GM21786 (cell line): Measurements from ENCODE around the gene ARHGAP42.

ENCODE experiments used
- ATAC-seq: cut with Tn5 transposase; IDR thresholded peaks from one replicate; pipeline ENCODE4 v1.9.1; 2021; ENCODE audit not compliant: unreplicated experiment

The ARHGAP42 gene

DNA sequence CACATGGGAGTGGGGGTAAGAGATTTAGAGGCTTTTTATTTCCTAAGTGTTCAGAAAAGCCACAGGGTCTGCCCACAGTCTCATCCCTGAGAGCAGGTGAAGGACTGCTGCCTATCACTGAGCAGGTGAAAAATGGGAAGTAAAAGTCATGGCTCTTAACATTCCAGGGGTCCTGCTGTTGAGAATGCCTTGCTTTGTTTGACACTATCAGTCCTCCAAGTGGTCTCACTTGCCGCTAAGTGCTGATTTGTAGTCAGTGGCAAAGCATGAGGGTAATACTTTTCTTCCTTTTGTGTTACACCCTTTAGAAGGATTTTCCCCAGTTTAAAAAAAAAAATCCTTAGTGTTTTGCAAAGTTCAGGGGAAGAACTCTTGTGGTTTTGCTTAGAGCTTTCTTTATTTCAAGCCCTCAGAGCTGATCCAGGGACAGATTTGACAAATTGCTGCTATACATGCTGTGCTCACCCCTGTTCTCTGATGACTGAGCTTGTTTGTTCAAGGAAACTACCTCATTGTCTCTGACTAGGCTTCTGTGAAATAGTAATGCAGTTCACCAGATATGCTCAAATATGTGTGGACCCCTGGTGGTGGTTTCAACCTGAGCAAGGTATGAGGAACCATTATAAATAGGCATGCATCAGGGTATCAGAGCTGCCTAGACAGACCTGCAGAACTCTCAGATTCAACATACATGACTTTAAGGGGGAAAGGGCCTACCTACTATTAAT, 141.0 kb downstream of the ARHGAP42 start:
- peak; percentile 69 for ATAC-seq

DNA sequence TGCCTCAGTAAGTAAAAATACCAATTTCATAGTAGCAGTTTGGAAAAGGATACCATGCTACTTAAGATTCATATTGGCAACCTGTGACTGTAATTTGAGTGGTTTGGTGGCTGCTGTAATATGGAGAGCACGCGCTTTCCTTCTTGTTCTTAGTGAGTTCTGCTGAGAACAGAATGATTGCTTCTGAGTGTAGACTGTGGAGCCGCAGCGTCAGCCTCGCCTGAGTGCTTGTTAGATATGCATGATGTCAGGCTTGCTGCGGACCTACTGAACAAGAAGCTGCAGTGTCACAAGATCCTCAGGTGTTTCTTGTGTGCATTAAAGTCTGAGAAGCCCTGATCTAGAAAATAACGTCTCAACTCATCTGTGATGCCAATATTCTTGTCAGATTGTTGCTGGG, 143.2 kb downstream of the ARHGAP42 start:
- ATAC-seq: no peak

DNA sequence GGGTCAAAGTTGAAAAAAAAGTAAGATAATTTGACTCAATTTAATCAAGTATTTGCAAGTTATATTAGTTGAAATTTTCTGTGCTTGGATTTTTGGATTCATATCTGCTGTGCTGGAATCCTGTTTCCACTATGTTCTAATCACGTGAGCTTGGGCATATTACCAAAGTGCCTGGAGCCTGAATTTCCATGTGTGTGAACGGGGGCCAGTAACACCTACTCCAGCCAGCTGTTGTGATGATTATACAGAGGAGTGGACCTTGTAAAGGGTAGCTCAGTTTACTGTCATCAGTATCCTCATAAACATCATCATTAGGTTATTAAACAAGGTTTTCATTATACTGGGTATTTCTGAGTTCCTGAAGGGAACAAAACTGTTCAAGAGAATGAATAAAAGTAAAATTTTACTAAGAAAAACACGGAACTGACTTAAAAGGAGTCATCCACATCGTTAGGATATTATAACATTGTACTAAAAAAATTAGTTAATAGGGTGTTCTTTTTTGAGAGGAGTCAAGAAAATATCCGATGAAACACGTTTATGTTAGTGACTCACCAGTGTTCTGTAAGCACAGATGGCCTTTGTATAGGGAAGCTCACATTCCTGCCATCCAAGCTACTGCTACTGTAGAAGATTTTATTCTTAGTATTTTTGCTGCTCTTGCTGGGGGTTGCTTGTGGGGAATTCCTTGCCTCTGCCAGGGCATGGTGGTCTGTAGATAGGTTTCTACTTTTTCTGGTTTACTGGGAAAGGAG, 144.1 kb downstream of the ARHGAP42 start:
- ATAC-seq: no peak

DNA sequence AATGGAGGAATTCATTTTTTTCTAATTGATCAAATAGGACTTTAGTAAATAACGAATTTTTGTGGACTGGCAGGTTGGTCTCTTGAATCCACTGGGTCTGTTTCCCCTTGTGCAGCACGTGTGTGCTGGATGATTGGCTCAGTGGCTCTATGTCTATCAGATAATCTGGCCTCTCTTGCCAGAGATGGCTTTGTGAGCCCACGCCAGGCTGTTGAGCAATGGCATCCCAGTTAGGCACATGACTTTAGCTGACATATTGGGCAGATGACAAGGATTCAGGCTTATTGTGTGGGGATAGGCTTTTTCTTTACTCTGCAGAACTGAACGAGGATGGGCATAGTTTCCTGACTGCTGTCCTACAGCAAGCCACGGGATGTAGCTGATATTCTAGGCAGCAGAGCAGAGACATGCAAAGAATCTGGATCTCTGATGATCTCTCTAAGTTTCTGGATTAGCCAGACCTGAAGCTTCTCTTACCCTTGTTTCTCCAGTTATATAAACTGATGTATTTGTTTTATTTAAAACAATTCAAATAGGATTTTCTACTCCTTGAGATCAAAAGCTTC, 144.9 kb downstream of the ARHGAP42 start:
- no peak for ATAC-seq

DNA sequence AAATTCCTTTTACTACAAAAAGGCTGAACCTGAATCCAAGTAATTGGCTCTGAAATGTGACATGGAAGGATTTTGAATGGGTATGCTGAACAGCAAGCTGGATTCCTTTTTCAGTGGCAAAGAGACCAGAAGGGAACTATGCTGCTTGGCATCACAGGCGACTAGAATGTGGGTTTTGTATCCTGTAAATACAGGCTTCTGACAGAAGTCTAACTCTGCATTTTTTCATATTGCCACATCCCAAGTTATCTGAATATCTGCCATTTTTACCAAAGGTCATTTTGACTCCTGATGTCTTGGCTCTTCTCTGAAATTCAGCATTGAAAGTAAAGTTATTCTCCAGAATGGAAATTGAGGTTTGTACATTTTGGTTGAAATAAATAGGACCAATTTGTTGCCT, 145.7 kb downstream of the ARHGAP42 start:
- no peak for ATAC-seq

DNA sequence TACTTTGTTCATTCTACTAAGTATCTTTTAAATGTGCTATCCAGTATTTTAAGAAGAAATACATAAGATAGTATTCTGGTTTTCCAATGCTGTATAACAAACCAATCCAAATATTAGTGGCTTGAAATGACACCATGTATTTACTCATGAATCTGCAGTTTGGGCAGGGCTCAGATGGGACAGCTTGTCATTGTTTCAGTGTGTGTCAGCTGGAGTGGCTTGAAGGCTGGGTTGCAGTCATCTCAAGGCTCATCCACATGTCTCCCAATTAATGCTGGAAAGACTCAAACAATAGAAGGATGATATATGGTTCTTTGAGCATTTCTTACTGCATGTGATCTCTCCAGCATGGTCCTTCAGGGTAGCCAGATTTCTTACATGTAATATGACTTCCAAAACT, 146.2 kb downstream of the ARHGAP42 start:
- no peak for ATAC-seq

DNA sequence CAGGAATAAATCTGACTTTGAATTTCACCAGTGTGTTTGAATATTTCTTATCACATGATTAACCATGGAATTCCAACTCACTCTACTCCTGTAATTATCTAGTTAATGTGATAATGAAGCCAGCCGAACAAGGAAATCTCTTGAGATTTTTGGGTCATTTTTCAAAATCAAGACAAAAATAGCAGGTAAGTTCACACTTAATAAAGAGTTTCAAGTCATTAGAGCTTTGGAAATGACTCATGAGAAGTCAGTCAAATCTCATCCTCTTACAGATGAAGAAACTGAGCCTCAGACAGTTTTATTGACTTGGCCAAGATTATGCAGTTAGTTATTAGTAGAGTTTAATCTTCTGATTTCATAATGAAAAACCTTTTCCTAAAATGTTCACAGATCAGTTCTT, 148.8 kb downstream of the ARHGAP42 start:
- no peak for ATAC-seq

DNA sequence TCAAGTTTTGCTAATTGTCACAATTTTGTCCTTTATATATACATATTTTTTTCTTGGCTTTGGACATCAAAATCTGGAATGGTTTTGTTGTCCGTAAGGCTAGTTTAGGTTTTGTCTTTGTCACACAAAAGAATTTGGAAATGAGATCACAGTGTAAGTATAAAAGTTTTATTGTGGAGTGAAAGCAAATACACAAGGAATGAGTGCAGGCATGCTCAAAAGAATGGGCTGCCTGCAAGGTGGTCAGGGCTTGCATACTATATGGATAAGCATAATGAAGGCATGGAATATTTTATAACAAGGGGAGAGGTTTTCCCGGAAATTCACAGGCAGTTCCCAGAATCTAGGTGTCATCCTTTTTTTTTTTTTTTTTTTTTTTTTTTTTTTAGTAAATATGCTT, 150.2 kb downstream of the ARHGAP42 start:
- no peak for ATAC-seq

DNA sequence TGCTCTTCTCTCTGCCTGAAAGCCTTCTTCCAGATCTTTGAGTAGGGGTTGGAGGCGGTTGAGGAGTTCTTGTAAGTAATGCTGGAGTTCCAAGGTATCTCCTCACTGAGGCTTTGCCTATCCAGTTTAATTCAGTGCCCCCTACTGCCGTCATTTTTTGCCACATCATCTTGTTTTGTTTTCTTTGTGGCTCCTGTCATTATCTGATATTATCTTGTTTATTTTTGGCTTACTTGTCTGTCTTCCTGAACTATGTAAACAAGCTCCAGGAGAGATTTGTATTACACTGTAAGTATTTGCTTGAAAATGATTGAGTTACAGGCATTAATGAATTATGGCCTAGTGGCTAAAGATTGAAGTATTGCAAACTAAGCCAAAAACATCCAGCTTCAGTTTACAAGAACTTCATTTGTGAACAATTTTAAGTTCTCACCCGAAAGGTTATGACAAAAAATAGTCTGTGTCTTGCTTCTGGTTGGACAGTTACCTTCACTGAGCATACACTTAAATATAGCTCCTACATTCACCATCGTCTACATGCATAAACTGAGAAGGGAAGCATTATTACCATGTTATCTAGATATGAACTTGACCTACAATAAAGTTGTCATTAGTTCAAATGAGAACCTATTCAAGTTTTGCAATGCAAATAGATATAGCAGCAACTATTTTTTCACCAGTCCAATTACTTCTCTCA, 154.8 kb downstream of the ARHGAP42 start:
- ATAC-seq: no peak

DNA sequence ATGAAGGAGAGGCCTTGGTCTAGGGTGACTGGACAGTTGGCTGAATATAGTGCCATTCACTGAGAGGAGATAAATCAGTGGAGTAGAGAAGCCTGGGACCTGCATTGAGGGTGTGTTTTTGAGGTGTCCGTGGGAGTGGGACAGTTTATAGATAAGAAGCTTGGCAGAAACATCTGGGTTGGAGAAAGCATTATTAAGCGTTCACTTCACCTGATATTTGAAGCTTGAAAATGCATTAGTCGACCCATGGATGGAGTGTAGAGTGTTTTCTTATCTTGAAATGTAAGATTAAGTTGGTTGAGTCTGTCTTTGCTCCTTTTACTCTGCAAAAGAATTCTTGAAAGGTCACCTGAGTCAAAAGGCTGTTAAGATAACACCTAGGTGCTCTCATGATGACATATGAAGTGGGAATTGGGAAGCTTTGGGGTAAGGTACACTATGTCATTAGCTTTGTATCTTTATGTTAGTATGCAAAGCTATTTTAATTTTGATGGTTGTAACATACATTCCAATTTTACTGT, 160.7 kb downstream of the ARHGAP42 start:
- no peak for ATAC-seq

DNA sequence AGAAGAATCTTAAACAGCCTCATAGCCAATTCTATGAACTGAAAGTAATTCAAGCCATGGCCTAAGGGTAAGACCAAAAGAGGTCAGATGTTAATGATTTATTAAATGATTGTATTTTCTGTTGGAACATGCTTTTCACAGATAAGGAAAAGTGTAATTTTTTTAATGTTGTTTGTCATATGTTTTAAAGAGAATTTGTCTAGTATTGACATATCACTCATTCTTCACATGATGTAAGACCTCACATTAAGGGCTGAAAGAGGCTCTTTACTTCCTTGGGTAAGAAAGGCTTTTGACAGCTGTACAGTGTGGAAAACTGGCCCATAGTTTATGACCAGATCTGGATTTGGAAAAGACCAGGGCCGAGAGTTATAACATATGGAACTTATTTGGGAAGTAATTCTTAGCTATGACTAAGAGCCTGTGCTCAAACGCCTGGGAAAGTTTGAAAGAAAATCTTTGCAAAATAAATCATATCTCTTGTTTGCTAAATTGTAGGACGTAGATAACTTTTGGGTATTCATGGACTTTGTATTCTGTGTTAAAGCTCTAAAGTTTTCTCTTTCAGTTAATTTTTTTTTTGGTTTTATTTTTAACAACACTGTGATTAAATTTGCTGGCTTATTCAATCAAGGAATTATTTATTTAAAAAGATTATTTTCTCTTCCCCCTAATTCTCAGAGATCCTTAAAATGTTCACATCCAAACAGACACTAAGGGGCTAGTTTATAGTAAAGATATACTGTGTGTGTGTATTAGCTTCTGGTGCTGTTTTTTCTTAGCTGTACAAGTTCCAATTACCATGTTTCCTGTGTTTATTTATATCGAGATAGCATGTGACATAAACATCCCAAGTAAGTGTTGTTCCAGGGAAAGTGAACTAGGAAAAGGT, 162.2 kb downstream of the ARHGAP42 start:
- no peak for ATAC-seq

DNA sequence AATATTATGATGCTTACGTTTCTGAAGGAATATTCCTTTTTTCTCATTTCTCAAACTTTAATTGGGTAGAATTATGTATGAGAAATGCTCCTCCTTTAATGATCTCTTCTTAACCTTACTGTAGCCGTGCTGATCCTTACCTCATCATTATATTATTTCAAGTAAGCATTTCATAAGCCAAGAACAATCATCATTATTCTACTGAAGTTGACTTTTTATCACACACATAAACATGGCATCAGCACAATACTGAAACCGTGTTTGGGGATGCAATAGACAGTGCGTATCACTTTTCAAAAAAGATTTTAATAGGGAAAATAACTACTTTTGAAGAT, 162.8 kb downstream of the ARHGAP42 start:
- no peak for ATAC-seq

DNA sequence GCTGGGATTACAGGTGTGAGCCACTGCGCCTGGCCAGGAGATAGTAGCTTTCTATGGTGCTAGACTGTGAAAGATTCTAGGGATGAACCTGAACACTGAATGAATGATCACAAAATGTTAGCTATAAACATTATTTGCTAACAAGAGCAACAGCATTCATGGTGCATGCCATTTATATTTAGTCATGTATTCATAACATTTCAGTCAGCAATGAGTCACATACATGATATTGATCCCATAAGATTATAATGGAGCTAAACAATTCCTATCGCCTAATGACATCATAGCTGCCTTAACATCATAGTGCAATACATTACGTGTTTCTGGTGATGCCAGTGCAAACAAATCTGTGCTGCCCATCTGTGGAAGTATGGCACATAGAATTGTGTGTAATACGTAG, 164.1 kb downstream of the ARHGAP42 start:
- no peak for ATAC-seq

DNA sequence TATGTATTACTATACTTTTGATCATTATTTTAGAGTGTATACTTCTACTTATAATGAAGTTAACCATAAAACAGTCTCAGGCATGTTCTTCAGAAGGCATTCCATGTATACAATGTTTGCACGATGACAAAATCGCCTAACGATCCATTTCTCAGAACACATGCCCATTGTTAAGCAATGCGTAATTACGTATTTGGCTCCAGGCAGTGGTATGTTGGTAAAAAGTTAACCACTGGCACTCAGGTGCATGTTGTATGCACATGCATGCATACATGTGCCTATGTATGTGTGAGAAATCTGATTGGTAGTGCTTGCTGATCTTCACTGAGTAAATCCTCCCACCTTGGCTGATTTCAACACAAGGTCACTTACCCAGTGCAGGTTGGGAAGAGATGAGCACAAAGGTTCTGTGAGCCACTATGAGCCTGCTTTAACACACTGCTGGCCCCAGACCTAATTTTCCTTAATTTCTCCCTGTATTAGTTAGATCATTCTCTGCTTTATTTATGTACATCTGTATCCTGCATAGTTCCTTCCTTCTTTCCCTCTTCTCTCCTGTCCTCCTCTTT, 164.6 kb downstream of the ARHGAP42 start:
- ATAC-seq: no peak

DNA sequence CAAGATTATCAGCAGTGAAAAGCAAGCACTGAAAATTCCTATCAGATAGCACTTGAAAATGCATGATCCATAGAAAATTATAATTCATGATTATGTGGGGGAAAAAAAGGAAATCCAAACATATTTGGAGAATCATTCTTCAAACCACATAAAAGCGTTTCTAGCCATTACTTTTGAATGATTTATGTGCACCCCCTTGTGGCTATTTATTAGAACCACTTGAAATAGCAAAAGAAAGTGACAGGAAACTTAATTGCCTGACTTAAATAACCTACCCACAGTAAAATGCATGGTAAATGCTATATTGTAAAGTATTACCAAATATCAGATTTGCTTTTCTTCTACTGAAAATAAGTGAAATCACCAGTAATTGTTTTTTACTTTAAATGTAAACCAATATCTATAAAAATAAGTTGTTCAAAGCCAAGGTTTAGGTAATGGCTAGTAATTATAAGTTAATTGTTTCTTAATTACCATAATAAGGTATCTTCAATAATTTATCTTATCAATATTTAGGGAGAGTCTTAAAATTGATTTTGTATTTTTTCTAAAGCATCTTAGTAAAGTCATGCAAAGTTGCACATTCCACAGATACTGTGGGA, 168.5 kb downstream of the ARHGAP42 start:
- ATAC-seq: no peak

DNA sequence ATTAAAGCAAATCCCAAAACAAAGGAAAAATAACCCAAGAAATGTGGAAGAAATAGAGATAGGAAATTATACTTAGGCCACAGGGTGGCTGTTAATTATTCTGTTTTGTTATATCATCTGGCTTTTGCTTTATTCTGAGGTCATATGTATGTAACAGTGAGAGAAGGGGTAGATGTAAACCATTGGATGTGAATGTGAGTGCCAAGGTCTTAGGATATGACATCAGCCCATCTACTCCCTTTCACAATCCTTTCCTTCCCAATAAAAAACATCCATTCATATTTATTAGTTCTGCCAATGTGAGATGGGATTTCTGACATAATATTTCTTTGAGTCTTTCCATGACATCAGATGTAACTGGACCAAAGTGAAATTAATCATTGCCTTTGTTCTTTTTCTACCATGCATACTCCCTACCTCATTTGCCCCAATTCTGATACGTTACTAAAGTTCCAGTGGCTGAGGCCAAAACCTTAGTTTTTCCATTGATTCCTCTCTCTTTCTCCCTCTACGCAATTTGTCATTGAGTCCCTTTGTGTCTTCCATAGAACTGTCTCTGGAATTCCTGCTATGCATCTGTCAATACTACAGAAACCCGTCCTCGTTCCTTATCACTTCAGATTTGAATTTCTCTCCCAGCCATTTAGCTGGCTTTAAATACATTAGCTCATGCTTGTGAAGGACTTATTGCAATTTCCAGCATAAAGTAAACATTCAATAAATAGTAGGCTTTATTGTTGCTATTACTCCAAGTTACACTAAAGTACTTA, 170.3 kb downstream of the ARHGAP42 start:
- no peak for ATAC-seq

DNA sequence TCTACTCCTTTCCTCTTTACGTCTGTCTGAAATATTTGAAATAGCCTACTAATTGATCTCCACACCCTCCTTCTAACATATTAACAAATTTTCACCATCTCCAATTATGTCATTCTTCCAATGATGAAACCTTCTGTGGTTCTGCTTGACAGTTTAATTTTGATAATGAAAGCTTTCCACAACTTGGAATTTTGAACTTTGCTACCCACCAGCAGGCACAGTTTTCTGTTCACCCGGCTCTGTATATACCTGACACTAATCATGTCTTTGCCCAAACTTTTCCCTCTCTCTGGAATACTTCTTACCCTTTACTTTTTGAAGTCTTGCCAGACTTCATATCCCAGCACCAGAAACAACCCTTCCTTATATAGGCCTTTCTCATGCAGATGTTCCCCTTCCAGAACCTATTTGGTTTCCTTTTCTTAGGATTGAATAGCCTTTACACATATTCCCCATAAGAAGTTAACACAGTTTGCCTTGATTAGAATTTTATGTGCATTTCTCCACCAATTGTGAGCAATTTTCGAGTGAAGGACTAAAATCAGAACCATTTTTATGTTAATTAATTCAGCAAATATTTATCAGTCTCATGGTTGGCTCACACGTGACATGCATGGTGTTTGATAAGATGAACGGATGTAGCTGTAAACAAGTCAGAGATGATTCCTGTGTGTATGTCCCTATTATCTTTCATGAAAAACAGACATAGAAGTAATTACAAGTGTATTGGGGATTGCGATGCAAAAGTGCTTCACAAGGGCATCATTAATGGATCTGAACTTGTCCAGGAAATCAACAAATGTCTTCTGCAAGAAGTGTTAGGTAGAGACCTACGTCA, 173.4 kb downstream of the ARHGAP42 start:
- no peak for ATAC-seq

DNA sequence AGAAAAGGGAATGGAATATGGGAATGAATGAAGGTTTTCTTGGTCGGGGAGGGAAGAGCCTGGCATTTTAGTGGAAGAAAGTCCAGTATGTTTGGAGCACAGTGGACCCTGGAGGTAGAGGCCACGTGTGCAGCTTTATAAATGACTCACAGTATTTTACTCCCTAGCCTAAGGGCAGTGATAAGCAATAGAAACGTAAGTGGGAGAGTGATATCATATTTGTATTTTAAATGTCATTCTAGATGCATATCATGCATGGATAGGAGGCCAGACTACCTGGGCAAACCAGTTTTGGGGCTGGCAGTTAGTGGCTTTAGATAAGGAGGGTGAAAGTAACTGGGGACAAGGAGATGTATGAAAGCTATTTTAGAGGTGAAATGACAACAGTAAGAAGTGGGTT, 174.1 kb downstream of the ARHGAP42 start:
- ATAC-seq: no peak
